Neuronal stem cell (in vitro differentiated cells): ENCODE data around the gene ANGPT4.
A peak's percentile ranks its signal among the peaks of the same experiment; 100 is the strongest.

Experiments used
- DNase-seq: peaks from one replicate; pipeline ENCODE4 v3.0.0-alpha.2; 2013; ENCODE audit warnings: low spot score
- H2AFZ ChIP-seq: one replicate; pipeline ENCODE4 v1.6.1; 2013; ENCODE audit warnings: mild to moderate bottlenecking, low read length, inconsistent platforms
- H2AK5ac ChIP-seq: 2 replicates; pipeline ENCODE4 v1.6.1; 2013; ENCODE audit warnings: low read depth, mild to moderate bottlenecking, inconsistent platforms, low read length, moderate library complexity, mixed read lengths
- H2BK120ac ChIP-seq: 2 replicates; pipeline ENCODE4 v1.6.1; 2013; ENCODE audit warnings: low read depth, mild to moderate bottlenecking, inconsistent platforms, low read length, moderate library complexity, mixed read lengths
- H2BK12ac ChIP-seq: one replicate; pipeline ENCODE4 v1.6.1; 2013; ENCODE audit warnings: low read length, inconsistent platforms
- H2BK15ac ChIP-seq: 2 replicates; pipeline ENCODE4 v1.6.1; 2013; ENCODE audit warnings: mild to moderate bottlenecking, low read length, inconsistent platforms, mixed read lengths
- H2BK5ac ChIP-seq: one replicate; pipeline ENCODE4 v1.6.1; 2013; ENCODE audit warnings: inconsistent platforms, mild to moderate bottlenecking, low read length, moderate library complexity
- H3K14ac ChIP-seq: one replicate; pipeline ENCODE4 v1.6.1; 2013; ENCODE audit warnings: low read length, inconsistent platforms
- H3K18ac ChIP-seq: 2 replicates; pipeline ENCODE4 v1.6.1; 2013; ENCODE audit warnings: low read length, inconsistent platforms
- H3K23ac ChIP-seq: 2 replicates; pipeline ENCODE4 v1.6.1; 2013; ENCODE audit warnings: low read depth, mild to moderate bottlenecking, mixed read lengths, low read length, inconsistent platforms; ENCODE audit not compliant: poor library complexity
- H3K27ac ChIP-seq: replicated peaks from 3 replicates; pipeline ENCODE4 v1.5.1; 2013; ENCODE audit warnings: low read length, inconsistent platforms
- H3K27me3 ChIP-seq, 3 experiments: 2 replicates each; pipeline ENCODE4 v1.6.1; 2013; ENCODE audit warnings: low read length in 3 of 3, mild to moderate bottlenecking in 2 of 3, inconsistent platforms in 1 of 3, low read depth in 1 of 3, mixed read lengths in 1 of 3, moderate library complexity in 1 of 3; ENCODE audit not compliant: control insufficient read depth in 3 of 3, insufficient read depth in 3 of 3
- H3K36me3 ChIP-seq, 2 donors: replicated peaks in 1 of 2; 2 replicates each; pipeline ENCODE4 v1.6.1; 2013; ENCODE audit warnings: low read length in 2 of 2; ENCODE audit not compliant: control insufficient read depth in 2 of 2, insufficient read depth in 2 of 2
- H3K4ac ChIP-seq: 2 replicates; pipeline ENCODE4 v1.6.1; 2013; ENCODE audit warnings: inconsistent platforms, mild to moderate bottlenecking, low read length, moderate library complexity
- H3K4me1 ChIP-seq, 2 donors: 1 replicate in 1 of 2; 2 replicates in 1 of 2; pipeline ENCODE4 v1.6.1; 2013; ENCODE audit warnings: low read length in 2 of 2, low read depth in 1 of 2; ENCODE audit not compliant: control insufficient read depth in 2 of 2, insufficient read depth in 1 of 2
- H3K4me2 ChIP-seq: one replicate; pipeline ENCODE4 v1.6.1; 2013; ENCODE audit warnings: mild to moderate bottlenecking, low read length, inconsistent platforms; ENCODE audit not compliant: insufficient read depth, poor library complexity, severe bottlenecking
- H3K4me3 ChIP-seq, 2 donors: 2 replicates each; pipeline ENCODE4 v1.5.1; 2013; ENCODE audit warnings: low read length in 2 of 2, mild to moderate bottlenecking in 2 of 2, inconsistent platforms in 1 of 2, moderate library complexity in 1 of 2
- H3K79me1 ChIP-seq: one replicate; pipeline ENCODE4 v1.6.1; 2013; ENCODE audit warnings: low read depth, mild to moderate bottlenecking, inconsistent platforms, low read length, moderate library complexity
- H3K9ac ChIP-seq: one replicate; pipeline ENCODE4 v1.6.1; 2013; ENCODE audit warnings: mild to moderate bottlenecking, low read depth, low read length, inconsistent platforms; ENCODE audit not compliant: poor library complexity
- H3K9me3 ChIP-seq, 2 donors: replicated peaks in 1 of 2; 2 replicates each; pipeline versions ENCODE3 to v1.6.1; 2013; ENCODE audit warnings: low read length in 2 of 2, mild to moderate bottlenecking in 2 of 2, inconsistent platforms in 1 of 2, low read depth in 1 of 2, mixed read lengths in 1 of 2, moderate library complexity in 1 of 2; ENCODE audit not compliant: control insufficient read depth in 2 of 2, insufficient read depth in 1 of 2
- H4K8ac ChIP-seq: one replicate; pipeline ENCODE4 v1.6.1; 2013; ENCODE audit warnings: low read depth, mild to moderate bottlenecking, inconsistent platforms, low read length, moderate library complexity
- H4K91ac ChIP-seq: one replicate; pipeline ENCODE4 v1.6.1; 2013; ENCODE audit warnings: low read length, low read depth, mild to moderate bottlenecking, inconsistent platforms; ENCODE audit not compliant: poor library complexity
- WGBS, 2 donors: extraction: QIAGEN DNeasy Blood & Tissue Kit; methylation state at CpG; one replicate each; pipeline ENCODE4 v1.1.7; 2013; ENCODE audit warnings: missing lambda C conversion rate in 2 of 2, mixed read lengths in 1 of 2; ENCODE audit not compliant: insufficient read length in 2 of 2, insufficient replicate concordance in 1 of 2; ENCODE audit errors: extremely low coverage in 2 of 2; 5-methylcytosine and 5-hydroxymethylcytosine counted together

ANGPT4 gene

GRCh38 chr20:956330-956951 lies 40.3 kb upstream of the ANGPT4 start:
- H3K23ac ChIP-seq = no peak overlapping the region
- no peak overlapping the region for H2BK15ac ChIP-seq
- H3K18ac ChIP-seq = no peak overlapping the region
- H3K4ac ChIP-seq = no peak overlapping the region
- no peak overlapping the region for H2AFZ ChIP-seq
- H3K9ac ChIP-seq = no peak overlapping the region
- no peak overlapping the region for H2BK12ac ChIP-seq
- no peaks in the 10 kb centered on the region for H3K9me3 ChIP-seq
- H2AK5ac ChIP-seq = no peak overlapping the region
- H3K14ac ChIP-seq = no peak overlapping the region
- WGBS, 2 donors = no CpG with 5 or more reads among the region's 13 CpGs
- H4K8ac ChIP-seq = no peak overlapping the region
- H4K91ac ChIP-seq = no peak overlapping the region
- DNase-seq = peak; percentile 79
- no peak overlapping the region for H3K27ac ChIP-seq
- no peaks in the 10 kb centered on the region for H3K79me1 ChIP-seq
- peaks cover 0 to 16% (median 0%) of the 10 kb centered on the region in 3 experiments for H3K27me3 ChIP-seq
- no peak overlapping the region for H3K4me3 ChIP-seq
- H2BK5ac ChIP-seq = no peak overlapping the region
- H3K36me3 ChIP-seq = no peaks in the 10 kb centered on the region
- peaks cover 0 to 2% of the 10 kb centered on the region in 2 donors for H3K4me1 ChIP-seq
- H3K4me2 ChIP-seq = no peak overlapping the region
- no peak overlapping the region for H2BK120ac ChIP-seq

GRCh38 chr20:955656-956055 lies 39.5 kb upstream of the ANGPT4 start:
- peaks cover 0 to 13% (median 0%) of the 10 kb centered on the region in 3 experiments for H3K27me3 ChIP-seq
- 100% methylated on average over 1 to 2 of the region's 7 CpGs for WGBS, 2 donors

GRCh38 chr20:955111-955510 lies 39.0 kb upstream of the ANGPT4 start:
- Histone ChIP-seq H2AK5ac (no peak overlapping the region), H3K18ac (no peak overlapping the region), H3K27me3 (peaks cover 0 to 7% (median 0%) of the 10 kb centered on the region in 3 experiments), H3K9ac (no peak overlapping the region), H2AFZ (no peak overlapping the region), H3K9me3 (no peaks in the 10 kb centered on the region), H3K14ac (no peak overlapping the region), H4K8ac (no peak overlapping the region), H2BK15ac (no peak overlapping the region), H2BK12ac (no peak overlapping the region), H2BK120ac (no peak overlapping the region), H3K36me3 (no peaks in the 10 kb centered on the region), H3K4ac (no peak overlapping the region), H3K4me1 (peaks cover 0 to 2% of the 10 kb centered on the region in 2 donors), H3K79me1 (no peaks in the 10 kb centered on the region), H3K4me3 (no peak overlapping the region), H4K91ac (no peak overlapping the region), H3K4me2 (no peak overlapping the region), H3K23ac (no peak overlapping the region), H2BK5ac (no peak overlapping the region), H3K27ac (no peak overlapping the region)
- no CpG with 5 or more reads among the region's 3 CpGs for WGBS, 2 donors
- no peak for DNase-seq

More at GRCh38 chr20:955656-956055, 39.5 kb upstream of the ANGPT4 start:
- Histone ChIP-seq H2AK5ac (no peak overlapping the region), H3K23ac (no peak overlapping the region), H3K18ac (no peak overlapping the region), H3K4me3 (no peak overlapping the region), H4K91ac (no peak overlapping the region), H3K9ac (no peak overlapping the region), H3K4ac (no peak overlapping the region), H4K8ac (no peak overlapping the region), H3K79me1 (no peaks in the 10 kb centered on the region), H3K14ac (no peak overlapping the region), H2BK5ac (no peak overlapping the region), H3K27ac (no peak overlapping the region), H3K4me2 (no peak overlapping the region), H3K4me1 (peaks cover 0 to 2% of the 10 kb centered on the region in 2 donors), H3K36me3 (no peaks in the 10 kb centered on the region), H2BK120ac (no peak overlapping the region), H2BK12ac (no peak overlapping the region), H2AFZ (no peak overlapping the region), H2BK15ac (no peak overlapping the region), H3K9me3 (no peaks in the 10 kb centered on the region)
- DNase-seq = no peak

- no peaks in the 10 kb centered on the region for H3K36me3 ChIP-seq
- no peak overlapping the region for H3K18ac ChIP-seq
- H2BK12ac ChIP-seq = no peak overlapping the region
- H3K23ac ChIP-seq = no peak overlapping the region
- no peak overlapping the region for H2BK15ac ChIP-seq
- H3K79me1 ChIP-seq = no peaks in the 10 kb centered on the region
- no peak overlapping the region for H3K4me2 ChIP-seq
- H3K4me3 ChIP-seq = no peak overlapping the region
- no peak overlapping the region for H3K4ac ChIP-seq
- H4K8ac ChIP-seq = no peak overlapping the region
- H3K9me3 ChIP-seq = no peaks in the 10 kb centered on the region
- no peak for DNase-seq
- peaks cover 0 to 3% (median 0%) of the 10 kb centered on the region in 3 experiments for H3K27me3 ChIP-seq
- H2BK120ac ChIP-seq = no peak overlapping the region
- H2BK5ac ChIP-seq = no peak overlapping the region
- no peak overlapping the region for H3K9ac ChIP-seq
- no peak overlapping the region for H2AK5ac ChIP-seq
- no peak overlapping the region for H4K91ac ChIP-seq
- WGBS, 2 donors = no CpG with 5 or more reads among the region's 11 CpGs
- peaks cover 0 to 2% of the 10 kb centered on the region in 2 donors for H3K4me1 ChIP-seq
- H3K27ac ChIP-seq = no peak overlapping the region
- no peak overlapping the region for H3K14ac ChIP-seq
- H2AFZ ChIP-seq = no peak overlapping the region
Observed at GRCh38 chr20:953742-954141, 37.6 kb upstream of the ANGPT4 start.
